Stimulated activated CD8-positive, alpha-beta memory T cell treated with anti-CD3 and anti-CD28 coated beads, Interleukin-12 subunit alpha, Interleukin-12 subunit beta, amount 100 ng/mL, for 1 hour (primary cell): ENCODE results near the gene SCFD2.
"Not testable (repeated sequence)": the region's sequence is repeated elsewhere in the genome, so short reads cannot be mapped to it uniquely, and the experiment has no call there.

Source experiments
- DNase-seq: peaks from one replicate; pipeline ENCODE4 v3.0.0-alpha.2; 2020; ENCODE audit warnings: low read depth

SCFD2 gene

DNA sequence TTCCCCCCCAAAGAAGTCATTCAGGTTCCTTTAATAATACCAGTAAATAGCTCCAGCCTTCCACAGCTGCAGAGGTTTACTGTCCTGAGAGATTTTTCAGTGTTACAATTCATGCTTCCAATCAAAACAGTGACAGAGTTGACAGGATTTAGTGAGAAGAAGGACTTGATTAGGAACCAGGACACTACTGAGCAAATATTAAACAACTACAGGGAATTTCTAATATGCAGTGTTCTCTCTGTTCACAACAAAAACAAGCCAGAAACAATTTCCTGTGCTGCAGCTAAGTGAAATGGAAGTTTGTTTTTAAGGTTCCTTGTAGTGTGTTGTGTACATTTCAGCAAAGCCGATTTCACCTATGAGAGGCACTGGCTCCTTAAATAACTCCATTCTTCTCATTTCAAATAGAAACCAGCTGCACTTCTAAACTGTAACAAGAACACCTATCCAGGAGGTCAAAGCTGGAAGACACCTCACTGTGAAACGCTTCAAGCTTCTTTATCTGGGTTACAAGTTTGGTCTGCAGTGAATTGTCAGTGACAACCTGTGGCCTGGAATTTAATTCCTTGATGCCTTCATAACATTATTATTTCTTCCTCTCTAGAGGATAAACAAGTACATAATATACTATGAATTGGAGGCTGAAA is 354.5 kb downstream of the SCFD2 start:
- no peak for DNase-seq

- DNase-seq = no peak
Observed at GRCh38 chr4:53010318-53010717, 355.5 kb downstream of the SCFD2 start.

- no peak for DNase-seq
Observed at GRCh38 chr4:53009824-53010223, 356.0 kb downstream of the SCFD2 start.

DNA sequence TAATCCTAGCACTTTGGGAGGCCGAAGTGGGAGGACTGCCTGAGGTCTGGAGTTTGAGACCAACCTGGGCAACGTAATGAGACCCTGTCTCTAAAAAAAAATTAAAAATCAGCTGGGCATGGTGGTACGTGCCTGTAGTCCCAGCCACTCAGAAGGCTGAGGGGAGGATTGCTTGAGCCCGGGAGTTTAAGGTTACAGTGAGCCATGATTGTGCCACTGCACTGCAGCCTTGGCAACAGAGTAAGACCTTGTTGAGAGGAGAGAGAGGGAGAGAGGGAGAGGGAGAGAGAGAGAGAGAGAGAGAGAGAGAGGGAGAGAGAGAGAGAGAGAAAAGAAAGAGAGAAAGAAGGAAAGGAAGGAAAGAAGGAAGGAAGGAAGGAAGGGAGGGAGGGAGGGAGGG is 358.8 kb downstream of the SCFD2 start:
- no peak for DNase-seq

DNA sequence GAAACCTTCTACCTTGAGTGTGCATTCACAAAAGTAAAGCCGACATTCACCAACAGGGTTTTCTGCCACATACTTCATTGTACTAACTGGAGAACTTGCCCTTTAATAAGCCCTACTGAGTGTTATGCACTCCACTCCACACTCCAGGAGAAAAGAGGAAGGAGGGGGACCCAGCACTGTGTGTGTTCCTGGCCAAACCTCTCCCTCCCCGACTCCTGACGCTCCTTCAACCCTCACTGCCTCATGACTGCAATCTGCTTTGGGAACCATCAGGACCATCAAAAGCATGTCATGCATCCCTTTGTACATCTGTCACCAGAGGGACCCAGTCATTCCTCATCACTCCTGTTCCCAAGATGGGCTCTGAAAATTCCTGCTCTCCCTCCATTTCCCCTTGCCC is 360.1 kb downstream of the SCFD2 start:
- DNase-seq = no peak

- no peak for DNase-seq
Observed at GRCh38 chr4:53005149-53005546, 360.7 kb downstream of the SCFD2 start.

DNA sequence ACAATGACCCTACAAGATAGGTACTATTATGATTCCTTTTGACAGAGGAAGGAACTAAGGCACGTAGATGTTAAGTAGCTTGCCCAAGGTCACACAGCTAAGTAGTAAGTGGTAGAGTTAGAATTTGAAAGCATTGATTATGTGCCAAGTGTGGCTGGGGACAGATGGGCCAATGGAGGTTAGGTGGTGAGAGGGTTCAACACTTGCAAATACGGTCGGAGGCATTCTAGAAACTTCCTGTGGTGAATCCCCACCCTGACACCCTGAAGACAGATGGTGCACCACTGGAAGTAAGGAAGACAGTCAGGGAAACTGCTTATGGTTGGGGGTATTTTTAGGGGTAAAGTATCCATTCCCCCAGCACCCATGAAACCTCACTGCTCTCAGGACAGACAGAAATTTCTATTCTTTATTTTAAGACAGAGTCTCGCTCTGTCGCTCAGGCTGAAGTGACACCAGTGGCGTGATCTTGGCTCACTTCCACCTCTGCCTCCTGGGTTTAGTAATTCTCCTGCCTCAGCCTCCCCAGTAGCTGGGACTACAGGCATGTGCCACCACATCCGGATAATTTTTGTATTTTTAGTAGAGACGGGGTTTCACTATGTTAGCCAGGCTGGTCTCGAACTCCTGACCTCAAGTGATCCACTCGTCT is 361.2 kb downstream of the SCFD2 start:
- DNase-seq = no peak

GRCh38 chr4:53003959-53004358 is 361.9 kb downstream of the SCFD2 start:
- DNase-seq = no peak

- DNase-seq = no peak
Observed at GRCh38 chr4:53000560-53000959, 365.3 kb downstream of the SCFD2 start.

GRCh38 chr4:52999626-53000025 is 366.2 kb downstream of the SCFD2 start:
- DNase-seq = no peak

GRCh38 chr4:52998413-52998812 is 367.4 kb downstream of the SCFD2 start:
- DNase-seq = no peak

DNA sequence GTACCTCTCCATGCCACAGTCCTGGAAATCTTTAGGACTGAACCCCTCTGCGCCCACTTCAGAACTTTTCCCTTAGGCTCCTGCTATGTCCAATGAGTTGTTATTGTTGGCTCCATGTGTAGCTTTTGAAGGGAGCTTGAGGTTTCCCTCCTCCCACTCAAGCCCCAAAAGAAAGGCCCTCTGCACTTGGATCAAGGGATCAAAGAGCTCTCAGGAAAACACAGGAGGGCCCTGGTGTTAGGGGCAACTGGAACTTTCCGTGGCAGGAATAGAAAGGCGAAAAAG is 368.8 kb downstream of the SCFD2 start:
- no peak for DNase-seq

DNA sequence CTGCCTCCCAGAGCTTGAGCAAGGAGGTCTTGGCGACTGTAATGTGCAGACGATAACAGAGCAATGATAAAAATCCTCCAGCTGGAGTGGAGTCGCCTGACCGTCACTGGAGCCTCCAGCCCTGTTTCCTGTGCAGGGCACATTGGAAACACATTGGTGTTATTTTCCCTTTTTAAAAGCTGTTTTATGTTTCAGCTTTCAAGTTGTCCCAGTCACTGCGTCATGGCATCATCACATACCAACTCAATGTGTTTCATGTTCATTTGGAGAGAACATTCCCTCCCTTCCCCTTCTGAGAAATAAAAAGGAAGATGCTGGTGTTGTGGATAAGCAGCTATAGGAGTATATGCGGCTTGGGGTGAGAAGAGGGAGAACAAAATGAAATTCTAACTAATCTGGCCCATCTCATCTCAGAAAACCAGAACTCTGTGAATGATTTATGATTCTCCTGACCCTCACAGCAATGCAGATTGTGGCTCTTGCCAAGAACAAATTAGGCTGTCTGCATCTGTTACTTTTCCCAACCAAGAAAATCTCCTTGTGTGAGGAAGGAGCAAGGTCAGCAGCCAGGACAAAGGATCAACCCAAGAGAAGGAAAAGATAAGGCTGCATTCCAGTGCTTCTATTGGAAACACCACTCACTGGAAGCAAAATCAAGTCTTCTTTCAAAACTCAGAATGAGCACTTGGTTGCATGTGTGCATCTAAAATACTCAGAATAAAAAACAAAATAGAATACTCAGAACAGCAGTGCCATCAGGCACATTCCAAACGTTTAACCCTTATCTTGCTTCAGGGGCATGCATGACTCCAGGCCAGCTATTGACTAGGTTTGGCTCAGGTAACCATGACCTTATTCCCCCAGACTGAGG is 369.4 kb downstream of the SCFD2 start:
- no peak for DNase-seq

- DNase-seq = no peak
Observed at GRCh38 chr4:52995360-52996030, 370.4 kb downstream of the SCFD2 start.

- no peak for DNase-seq
Observed at GRCh38 chr4:52994567-52994966, 371.3 kb downstream of the SCFD2 start.

DNA sequence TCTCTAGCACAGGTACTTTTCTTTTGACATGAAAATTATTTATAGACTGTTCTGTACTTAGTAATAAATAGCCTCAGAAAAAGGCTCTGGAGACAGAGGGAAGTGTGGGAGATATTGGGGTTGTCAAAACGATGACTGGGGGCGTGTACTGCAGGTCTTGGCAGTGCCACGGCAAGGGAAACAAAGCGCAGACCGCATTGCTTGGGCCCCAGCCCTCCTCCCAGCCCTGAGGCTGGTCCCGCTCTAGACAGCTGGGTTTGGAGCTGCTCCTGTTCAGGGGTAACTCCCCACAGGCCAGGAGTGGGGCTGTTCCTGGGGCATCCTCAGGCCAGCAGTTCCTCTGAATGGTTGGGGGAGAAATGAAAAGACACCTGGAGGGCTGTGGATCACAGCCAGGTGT is 372.1 kb downstream of the SCFD2 start:
- DNase-seq = no peak

DNA sequence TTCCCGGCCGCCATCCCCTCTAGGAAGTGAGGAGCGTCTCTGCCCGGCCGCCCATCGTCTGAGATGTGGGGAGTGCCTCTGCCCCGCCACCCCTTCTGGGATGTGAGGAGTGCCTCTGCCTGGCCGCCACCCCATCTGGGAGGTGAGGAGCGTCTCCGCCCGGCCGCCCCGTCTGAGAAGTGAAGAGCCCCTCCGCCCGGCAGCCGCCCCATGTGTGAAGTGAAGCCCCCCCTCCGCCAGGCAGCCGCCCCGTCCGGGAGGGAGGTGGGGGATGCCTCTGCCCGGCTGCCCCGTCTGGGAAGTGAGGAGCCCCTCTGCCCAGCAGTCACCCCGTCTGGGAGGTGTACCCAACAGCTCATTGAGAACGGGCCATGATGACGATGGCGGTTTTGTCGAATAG is 373.3 kb downstream of the SCFD2 start:
- not testable (repeated sequence) for DNase-seq

DNA sequence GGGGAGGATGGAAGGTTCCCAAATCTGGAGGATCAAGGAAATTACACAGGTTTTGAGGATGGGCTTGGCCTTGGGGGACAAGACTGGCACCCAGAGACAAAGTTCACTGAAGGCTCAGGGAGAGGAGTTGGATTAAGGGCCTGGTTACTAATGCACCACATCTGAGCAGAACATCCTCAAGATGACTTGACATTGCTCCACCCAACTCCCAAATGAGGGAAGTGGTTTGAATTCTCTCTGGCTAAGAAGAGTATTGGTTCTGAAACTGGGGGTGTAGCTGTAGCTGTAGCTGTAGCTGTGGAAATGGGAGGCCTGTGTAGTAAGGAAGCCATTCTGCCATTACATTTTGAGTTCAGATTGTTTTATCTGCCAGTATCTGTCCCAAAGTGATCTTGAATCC is 374.4 kb downstream of the SCFD2 start:
- no peak for DNase-seq

- DNase-seq = no peak
Observed at GRCh38 chr4:52990706-52991105, 375.2 kb downstream of the SCFD2 start.

- DNase-seq = no peak
Observed at GRCh38 chr4:52989865-52990264, 376.0 kb downstream of the SCFD2 start.

DNA sequence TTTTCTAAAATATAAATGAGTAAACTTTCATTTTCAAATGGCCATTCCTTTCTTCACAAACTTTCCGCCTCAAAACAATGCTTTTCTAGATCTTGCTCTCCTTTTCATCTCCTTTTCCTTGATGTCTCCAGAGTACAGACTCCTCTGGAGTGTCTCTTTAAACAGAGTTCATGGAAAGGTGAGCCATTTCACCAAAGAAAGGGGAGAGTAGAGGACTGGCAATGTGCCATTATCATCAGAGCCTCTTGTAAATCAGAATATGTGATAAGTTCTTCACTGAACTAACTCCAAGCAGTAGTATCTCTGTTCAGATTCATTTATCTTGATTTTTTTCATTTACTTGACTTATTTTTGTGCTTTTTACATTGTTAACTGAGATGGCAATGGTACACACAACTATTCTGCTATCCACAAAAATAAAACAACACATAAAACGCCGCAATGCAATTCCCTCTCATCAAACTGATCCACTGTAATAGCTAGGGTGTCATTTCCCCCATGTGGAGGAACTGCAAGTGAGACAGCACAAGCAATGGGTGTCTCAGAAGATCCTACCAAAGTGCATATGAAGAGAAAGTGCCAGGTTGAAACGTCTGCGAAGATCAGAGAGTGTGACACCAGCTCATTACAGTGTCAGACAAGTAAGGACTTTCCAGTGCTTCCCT is 378.3 kb downstream of the SCFD2 start:
- DNase-seq = no peak

DNA sequence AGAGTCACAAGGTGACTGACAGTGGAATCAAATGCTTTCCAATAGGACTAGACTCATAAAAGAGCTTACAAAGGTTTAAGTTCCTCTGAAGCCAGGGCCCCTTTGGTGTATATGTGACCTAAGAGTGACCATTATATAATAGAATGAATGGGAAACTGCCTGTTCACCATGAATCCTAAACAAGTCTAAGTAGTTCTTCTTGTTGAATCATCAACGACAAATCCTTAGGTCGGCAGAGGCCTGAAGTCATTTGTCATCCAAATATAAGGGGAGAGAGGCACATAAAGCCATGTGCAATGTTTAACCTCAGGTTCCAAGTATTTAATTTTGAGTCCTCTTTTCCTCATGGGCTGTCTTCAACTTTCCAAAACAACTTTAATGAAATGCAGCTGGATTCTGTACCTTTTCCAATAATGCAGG is 381.4 kb downstream of the SCFD2 start:
- no peak for DNase-seq
